ENCODE data around the gene SLC2A6. TPM values are rescaled to one million over a fixed set of nuclear protein-coding genes. Genes with fewer than 3 reads are reported as not detected.
A peak's percentile ranks its signal among the peaks of the same experiment; 100 is the strongest.

The SLC2A6 gene, protein sequence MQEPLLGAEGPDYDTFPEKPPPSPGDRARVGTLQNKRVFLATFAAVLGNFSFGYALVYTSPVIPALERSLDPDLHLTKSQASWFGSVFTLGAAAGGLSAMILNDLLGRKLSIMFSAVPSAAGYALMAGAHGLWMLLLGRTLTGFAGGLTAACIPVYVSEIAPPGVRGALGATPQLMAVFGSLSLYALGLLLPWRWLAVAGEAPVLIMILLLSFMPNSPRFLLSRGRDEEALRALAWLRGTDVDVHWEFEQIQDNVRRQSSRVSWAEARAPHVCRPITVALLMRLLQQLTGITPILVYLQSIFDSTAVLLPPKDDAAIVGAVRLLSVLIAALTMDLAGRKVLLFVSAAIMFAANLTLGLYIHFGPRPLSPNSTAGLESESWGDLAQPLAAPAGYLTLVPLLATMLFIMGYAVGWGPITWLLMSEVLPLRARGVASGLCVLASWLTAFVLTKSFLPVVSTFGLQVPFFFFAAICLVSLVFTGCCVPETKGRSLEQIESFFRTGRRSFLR
- 10 to 100 TPM in 4 of 8 experiments, 1 to 10 TPM in 4; 4.7 to 23.0 (median 9.7) TPM for total RNA-seq

DNA sequence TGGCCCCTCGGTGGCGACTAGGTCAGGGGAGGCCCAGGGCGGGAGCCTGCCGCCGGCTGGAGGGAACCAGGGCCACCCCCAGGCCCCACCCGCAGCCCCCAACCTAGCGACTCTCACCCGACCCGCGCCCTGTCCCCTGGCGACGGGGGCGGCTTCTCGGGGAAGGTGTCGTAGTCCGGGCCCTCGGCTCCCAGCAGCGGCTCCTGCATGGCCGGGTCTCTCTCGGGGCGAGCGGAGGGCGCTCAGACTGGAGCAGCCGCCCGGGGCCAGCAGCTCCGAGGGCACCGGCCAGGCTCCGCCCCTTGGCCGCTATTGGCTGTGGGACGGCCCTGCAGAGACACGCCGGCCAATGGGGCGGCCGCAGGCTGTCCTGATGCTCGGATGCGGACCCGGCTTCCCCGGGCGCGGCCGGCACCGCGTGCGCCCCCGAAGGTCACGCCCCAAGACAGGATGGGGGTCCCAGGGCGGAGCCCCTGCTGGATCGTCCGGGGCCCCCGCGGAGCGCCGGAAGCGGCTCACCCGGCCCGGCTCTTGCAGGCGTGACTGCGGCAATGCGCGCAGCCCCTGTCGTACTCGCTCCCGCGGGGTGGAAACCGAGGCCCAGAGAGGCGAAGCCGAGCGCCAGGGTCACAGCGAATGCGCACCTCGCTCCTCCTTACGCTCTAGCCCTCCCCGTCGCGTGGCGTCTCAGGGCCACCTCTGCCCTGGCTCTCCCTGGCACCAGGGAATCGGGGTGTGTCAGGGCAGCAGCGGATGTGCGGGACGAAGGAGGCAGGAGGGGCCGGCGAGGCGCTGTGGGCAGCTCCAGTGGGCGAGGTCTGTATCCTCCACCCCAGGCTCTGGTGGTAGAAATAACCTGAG lies at the start of gene SLC2A6:
SLC2A6 (minus strand) TSS at position 249 of the 861 bp plus-strand sequence; CDS start at position 209, 40 bp downstream.
- 0 to 11% (median 2%) methylated on average over 7 to 15 of the region's 84 CpGs; no CpG with 5 or more reads in 6 of the 10 experiments for WGBS, 10 experiments
- in situ Hi-C loops (cut with MboI; ENCODE audit: low pct_unique_long_range_greater_than_20kb in 2 of 9, low sequenced_read_pairs in 9 of 9, unreplicated experiment in 9 of 9): loop anchor here in 5 of 9 experiments (25.0 kb wide), 3 partner anchors 292 to 467 kb away; partner anchors contain the start of gene GTF3C5 (in 2 of the 5)
- Histone ChIP-seq H3K4me3 (peak within 1 kb of the TSS; percentile 49 to 73 (median 63)), H3K27ac (peak within 1 kb of the TSS; percentile 54 to 72), H3K4me1 (replicated peaks in 1 of 2) (peaks cover 11 to 13% of the 10 kb centered on the region in 2 donors)
- ATAC-seq (replicated peaks in 6 of 8): peak; percentile 96 to 99 (median 98)

DNA sequence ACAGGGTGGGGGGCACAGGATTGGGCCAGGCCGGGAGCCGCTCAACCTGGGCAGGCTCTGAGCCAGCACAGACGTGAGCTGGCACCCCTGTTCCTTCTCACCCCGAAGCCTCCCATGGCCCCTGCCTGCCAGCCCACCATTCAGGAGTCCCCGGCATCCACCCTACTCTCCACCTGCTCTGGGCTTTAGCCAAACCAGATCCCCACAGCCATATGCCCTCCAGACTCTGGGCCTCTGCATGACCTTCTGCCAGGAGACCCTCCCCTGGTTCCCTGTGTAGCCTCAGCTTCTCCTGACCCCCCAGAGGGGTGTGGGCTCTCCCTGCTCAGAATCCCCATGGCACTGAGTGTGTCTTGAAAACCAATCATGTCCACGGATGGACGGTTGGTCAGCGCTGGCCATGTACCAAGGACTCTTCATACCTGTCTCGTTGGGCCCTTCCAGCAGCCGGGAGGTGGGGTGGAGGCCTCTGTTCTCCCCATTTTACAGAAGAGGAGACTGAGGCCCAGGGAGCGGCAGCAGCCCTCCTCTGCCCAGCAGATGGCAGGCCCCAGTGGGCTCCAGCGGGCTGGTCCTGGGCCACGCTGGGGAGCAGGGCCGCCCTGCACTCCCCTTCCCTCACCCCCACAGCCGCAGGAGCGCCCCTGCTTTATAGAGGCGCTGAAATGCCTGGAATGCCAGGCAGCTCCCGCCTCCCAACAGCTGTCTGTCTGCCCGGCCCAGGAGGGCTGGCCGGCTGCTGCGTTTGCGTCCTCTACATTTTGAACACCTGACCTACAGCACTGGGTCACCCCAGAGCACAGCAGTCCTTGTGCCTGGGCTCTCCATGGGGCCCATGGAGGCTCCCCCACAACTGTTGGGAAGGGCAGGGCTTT lies 49.3 kb upstream of the SLC2A6 start:
- WGBS, 10 experiments: 23 to 77% (median 76%) methylated on average over 2 to 7 of the region's 22 CpGs; no CpG with 5 or more reads in 7 of the 10 experiments
- Histone ChIP-seq H3K4me1 (replicated peaks in 1 of 2) (peaks cover 15 to 26% of the 10 kb centered on the region in 2 donors), H3K4me3 (no peak overlapping the region), H3K27ac (no peak overlapping the region)
- no peak for ATAC-seq (replicated peaks in 6 of 8)
- in situ Hi-C loops (cut with MboI; ENCODE audit: low pct_unique_long_range_greater_than_20kb in 2 of 9, low sequenced_read_pairs in 9 of 9, unreplicated experiment in 9 of 9): loop anchor here in 2 of 9 experiments (25.0 kb wide), 2 partner anchors 184 to 209 kb away; partner anchors contain the start of gene SARDH (in 1 of the 2)

DNA sequence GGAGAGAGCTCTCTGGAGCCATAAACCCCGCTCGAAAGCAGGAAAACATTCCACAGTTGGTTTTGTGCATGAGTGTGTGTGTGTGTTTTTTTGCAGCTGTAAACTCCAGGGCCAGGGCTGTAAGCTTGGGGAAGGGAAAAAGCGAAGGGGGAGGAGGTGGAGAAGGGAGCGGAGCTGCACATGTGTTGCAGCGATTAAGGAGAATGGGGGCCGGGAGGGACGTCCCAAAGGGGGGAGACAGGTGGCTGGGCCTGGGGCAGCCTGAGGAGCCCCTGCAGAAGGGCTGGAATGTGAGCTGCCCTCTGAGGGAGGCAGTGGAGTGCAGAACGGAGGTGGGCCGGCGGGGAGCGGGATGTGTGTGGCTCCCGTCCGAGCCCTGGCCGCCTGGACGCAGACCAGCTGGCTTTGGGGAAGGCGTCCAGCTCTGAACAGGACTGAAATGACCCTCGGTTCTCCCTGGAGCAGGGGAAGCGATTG lies 48.6 kb upstream of the SLC2A6 start:
- in situ Hi-C loops (cut with MboI; ENCODE audit: low pct_unique_long_range_greater_than_20kb in 2 of 9, low sequenced_read_pairs in 9 of 9, unreplicated experiment in 9 of 9): loop anchor here in 2 of 9 experiments (25.0 kb wide), 2 partner anchors 185 to 210 kb away; partner anchors contain the start of gene SARDH (in 1 of the 2)
- Histone ChIP-seq H3K4me1 (replicated peaks in 1 of 2) (peaks cover 15 to 19% of the 10 kb centered on the region in 2 donors), H3K4me3 (no peak overlapping the region), H3K27ac (no peak overlapping the region)
- peak in 5 of 8 experiments; percentile 14 to 30 (median 26) for ATAC-seq (replicated peaks in 6 of 8)
- WGBS, 10 experiments: no CpG with 5 or more reads among the region's 18 CpGs

DNA sequence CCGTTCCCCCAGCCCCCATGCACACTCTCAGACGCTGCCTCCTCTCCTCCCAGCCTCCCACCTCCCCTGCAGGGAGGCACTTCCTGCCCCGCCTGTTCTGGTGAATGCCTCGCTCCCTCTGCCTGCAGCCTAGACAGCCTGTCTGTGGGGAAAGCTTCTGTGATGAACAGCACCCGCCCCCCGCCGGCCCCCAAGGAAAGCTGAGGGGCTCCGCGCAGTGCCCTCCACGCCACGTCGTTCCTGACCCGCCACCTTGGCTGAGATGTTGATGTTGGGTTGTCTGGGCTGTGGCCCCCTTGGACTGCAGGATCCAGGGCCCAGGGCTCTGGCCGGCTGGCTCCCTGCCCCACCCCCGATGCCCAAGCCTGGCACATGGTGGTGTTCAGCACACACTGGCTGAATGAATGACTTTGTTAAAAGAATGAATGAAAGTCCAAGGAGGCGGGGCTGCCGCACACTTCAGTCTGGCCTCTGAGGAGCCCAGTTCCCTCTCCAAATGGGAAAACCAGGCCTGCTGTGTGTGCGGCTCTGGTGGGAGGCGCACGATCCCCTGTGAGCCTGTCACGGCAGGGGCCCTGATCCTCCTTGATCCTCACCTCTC lies 47.9 kb upstream of the SLC2A6 start:
- H3K4me3 ChIP-seq: no peak overlapping the region
- in situ Hi-C loops (cut with MboI; ENCODE audit: low pct_unique_long_range_greater_than_20kb in 2 of 9, low sequenced_read_pairs in 9 of 9, unreplicated experiment in 9 of 9): loop anchor here in 2 of 9 experiments (25.0 kb wide), 2 partner anchors 185 to 210 kb away; partner anchors contain the start of gene SARDH (in 1 of the 2)
- no peak overlapping the region for H3K27ac ChIP-seq
- H3K4me1 ChIP-seq (replicated peaks in 1 of 2): peaks cover 15 to 19% of the 10 kb centered on the region in 2 donors
- WGBS, 10 experiments: no CpG with 5 or more reads among the region's 21 CpGs
- peak in 5 of 8 experiments; percentile 55 to 70 (median 57) for ATAC-seq (replicated peaks in 6 of 8)

DNA sequence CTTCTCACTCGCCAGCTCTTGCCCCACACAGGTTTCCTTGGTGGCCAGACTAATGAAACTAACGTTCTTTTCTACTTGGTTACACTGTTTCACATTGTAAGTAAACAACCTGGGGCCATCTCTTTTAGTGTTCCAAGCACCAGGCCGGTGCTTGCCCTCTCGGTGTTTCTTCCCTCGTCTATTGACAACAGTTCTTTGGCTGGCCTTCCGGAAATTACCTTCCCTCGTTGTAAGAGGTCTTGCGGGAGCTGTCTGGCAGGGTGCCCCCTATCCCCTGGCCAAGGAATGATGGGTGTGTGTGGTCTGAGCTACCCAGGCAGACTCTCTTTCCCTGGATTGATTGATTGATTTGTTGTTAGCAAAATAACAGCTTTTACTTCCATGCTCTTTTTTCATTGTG lies 46.8 kb upstream of the SLC2A6 start:
- peaks cover 15 to 19% of the 10 kb centered on the region in 2 donors for H3K4me1 ChIP-seq (replicated peaks in 1 of 2)
- in situ Hi-C loops (cut with MboI; ENCODE audit: low pct_unique_long_range_greater_than_20kb in 2 of 9, low sequenced_read_pairs in 9 of 9, unreplicated experiment in 9 of 9): loop anchor here in 2 of 9 experiments (25.0 kb wide), 2 partner anchors 187 to 212 kb away; partner anchors contain the start of gene SARDH (in 1 of the 2)
- 0 to 85% (median 67%) methylated on average over 1 to 6 of the region's 8 CpGs; no CpG with 5 or more reads in 3 of the 10 experiments for WGBS, 10 experiments
- H3K4me3 ChIP-seq: no peak overlapping the region
- no peak overlapping the region for H3K27ac ChIP-seq
- ATAC-seq (replicated peaks in 6 of 8): no peak

DNA sequence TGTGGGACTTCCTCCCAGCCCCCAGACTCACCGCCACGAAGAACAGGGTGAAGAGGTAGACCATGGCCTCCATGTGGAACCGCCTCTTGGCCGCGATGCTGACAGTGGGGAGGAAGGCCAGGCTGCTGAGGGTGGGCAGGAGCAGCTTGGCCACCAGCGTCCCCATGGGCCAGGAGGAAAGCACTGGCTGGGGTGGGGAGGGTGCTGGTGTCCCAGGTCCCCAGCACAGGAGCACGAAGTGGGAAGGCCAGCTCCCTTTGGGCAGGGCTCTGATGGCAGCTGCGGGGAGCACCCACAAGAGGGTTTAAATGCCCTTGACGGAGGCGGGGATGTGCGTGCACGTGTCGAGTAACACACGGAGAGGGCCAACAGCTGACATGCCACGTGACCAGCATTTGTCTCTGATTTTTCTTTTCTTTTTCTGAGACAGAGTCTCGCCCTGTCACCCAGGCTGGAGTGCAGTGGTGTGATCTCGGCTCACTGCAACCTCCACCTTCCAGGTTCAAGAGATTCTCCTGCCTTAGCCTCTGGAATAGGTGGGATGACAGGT lies 45.9 kb upstream of the SLC2A6 start, which contains the start of gene MYMK:
MYMK (minus strand) TSS at position 281 of the 550 bp plus-strand sequence; CDS start at position 166, 115 bp downstream.
- Histone ChIP-seq H3K4me3 (no peak within 1 kb of the TSS), H3K27ac (no peak within 1 kb of the TSS), H3K4me1 (replicated peaks in 1 of 2) (peaks cover 15 to 19% of the 10 kb centered on the region in 2 donors)
- no peak for ATAC-seq (replicated peaks in 6 of 8)
- in situ Hi-C loops (cut with MboI; ENCODE audit: low pct_unique_long_range_greater_than_20kb in 2 of 9, low sequenced_read_pairs in 9 of 9, unreplicated experiment in 9 of 9): loop anchor here in 2 of 9 experiments (25.0 kb wide), 2 partner anchors 188 to 213 kb away; partner anchors contain the start of gene SARDH (in 1 of the 2)
- 20 to 100% (median 86%) methylated on average over 1 to 4 of the region's 17 CpGs; no CpG with 5 or more reads in 5 of the 10 experiments for WGBS, 10 experiments

DNA sequence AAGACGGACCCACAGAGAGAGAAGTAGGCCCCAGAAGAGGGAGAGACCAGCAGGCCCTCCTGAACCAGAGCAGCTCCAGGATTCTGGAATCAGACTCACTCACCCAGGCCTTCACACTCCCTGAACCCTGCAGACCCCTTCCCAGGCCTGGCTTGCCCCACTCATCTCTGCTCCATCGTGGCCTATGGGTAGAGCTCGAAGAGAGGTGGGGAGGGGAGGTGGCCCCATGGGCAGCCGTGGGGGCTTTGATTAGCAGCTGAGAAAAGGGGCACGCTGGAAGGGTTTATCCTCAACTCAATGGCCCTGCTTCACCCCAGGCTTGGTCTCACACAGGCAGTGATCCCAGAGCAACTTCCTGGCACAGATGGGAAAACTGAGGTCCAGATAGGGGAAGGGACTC lies 45.2 kb upstream of the SLC2A6 start:
- Histone ChIP-seq H3K4me1 (replicated peaks in 1 of 2) (peaks cover 15 to 19% of the 10 kb centered on the region in 2 donors), H3K27ac (no peak overlapping the region), H3K4me3 (no peak overlapping the region)
- 33 to 79% (median 65%) methylated on average over 1 to 2 of the region's 5 CpGs; no CpG with 5 or more reads in 4 of the 10 experiments for WGBS, 10 experiments
- ATAC-seq (replicated peaks in 6 of 8): no peak
- in situ Hi-C loops (cut with MboI; ENCODE audit: low pct_unique_long_range_greater_than_20kb in 2 of 9, low sequenced_read_pairs in 9 of 9, unreplicated experiment in 9 of 9): no loop called here

DNA sequence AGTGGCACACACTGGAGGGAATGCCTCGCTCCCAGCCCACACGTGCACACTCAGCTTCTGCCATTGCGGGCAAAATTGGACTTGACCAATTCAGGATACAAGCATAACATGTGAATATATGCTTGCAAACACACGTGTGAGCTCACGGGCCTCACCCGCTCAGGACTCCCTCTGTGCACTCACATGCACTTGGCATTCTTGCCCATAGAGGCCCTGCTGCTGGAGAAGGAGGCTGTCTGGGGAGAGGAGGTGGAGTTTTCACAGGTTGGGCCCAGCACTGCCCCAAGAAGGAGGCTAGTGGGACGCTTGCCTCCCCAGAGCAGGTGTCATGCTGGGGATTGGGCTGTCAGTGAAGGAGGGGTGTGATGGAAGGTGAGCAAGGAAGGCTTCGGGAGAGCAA lies 44.2 kb upstream of the SLC2A6 start:
- in situ Hi-C loops (cut with MboI; ENCODE audit: low pct_unique_long_range_greater_than_20kb in 2 of 9, low sequenced_read_pairs in 9 of 9, unreplicated experiment in 9 of 9): no loop called here
- no peak for ATAC-seq (replicated peaks in 6 of 8)
- 33 to 100% (median 81%) methylated on average over 1 to 4 of the region's 8 CpGs; no CpG with 5 or more reads in 3 of the 10 experiments for WGBS, 10 experiments
- no peak overlapping the region for H3K27ac ChIP-seq
- H3K4me3 ChIP-seq: no peak overlapping the region
- peaks cover 15 to 19% of the 10 kb centered on the region in 2 donors for H3K4me1 ChIP-seq (replicated peaks in 1 of 2)

DNA sequence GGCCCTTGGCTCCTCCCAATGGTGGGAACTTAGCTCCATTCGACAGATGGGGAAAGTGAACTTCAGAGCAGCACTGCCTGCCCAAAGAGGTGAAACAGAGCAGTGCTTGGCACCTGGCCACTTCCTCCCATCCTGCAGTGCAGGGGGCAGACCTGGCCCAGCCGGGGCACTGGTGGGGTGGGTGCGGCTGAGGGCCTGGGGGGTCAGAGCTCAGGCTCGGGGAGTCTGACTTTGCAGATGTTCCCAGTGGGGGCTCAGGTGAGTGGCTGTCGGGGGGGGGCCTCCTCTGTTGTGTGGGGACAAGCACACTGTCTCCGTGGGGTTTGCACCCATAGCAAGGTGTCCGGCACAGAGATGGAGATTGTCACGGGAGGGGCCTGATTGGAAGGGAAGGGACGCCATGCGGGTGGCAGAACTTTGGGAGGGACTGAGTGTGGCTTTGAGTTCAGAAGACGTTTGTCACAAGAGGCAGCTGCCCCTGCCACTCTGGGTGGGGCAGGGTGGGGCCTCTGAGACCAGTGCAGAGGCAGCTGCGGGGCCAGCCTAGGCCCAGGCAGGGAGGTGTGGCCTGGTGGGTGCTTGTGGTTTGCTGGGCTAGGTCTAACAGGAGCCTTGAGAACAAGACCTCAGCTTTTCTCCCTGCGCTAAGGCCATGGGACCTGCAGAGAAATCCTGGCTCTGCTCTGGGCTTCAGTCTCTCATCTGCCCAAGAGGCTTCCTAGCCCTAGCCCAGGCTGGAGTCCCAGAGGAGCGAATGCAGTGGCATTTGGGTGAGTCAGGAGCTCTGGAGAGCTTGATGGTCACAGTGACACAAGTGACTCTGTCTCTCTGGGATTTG lies 43.4 kb upstream of the SLC2A6 start:
- 60 to 80% (median 73%) methylated on average over 1 to 2 of the region's 14 CpGs; no CpG with 5 or more reads in 6 of the 10 experiments for WGBS, 10 experiments
- Histone ChIP-seq H3K27ac (no peak overlapping the region), H3K4me1 (replicated peaks in 1 of 2) (peaks cover 10 to 11% of the 10 kb centered on the region in 2 donors), H3K4me3 (no peak overlapping the region)
- in situ Hi-C loops (cut with MboI; ENCODE audit: low pct_unique_long_range_greater_than_20kb in 2 of 9, low sequenced_read_pairs in 9 of 9, unreplicated experiment in 9 of 9): no loop called here
- peak in 2 of 8 experiments; percentile 53 to 69 for ATAC-seq (replicated peaks in 6 of 8)
